SK-N-SH treated with all-trans-retinoic acid at 6 μM for 48 hours (cell line): ENCODE data around the gene PTGER2.

Experiments used
- ATAC-seq: fragments of 200-7000 bp; cut with Tn5 transposase; 3 replicates; pipeline ENCODE4 v1.9.1; 2020; ENCODE audit warnings: mild to moderate bottlenecking, moderate library complexity
- ARNTL ChIP-seq: fragments of 450-650 bp; formaldehyde crosslinking; IDR thresholded peaks from 2 replicates; pipeline ENCODE4 v1.5.0; 2020; ENCODE audit warnings: low read depth, mild to moderate bottlenecking, moderate library complexity, borderline replicate concordance
- BACH2 ChIP-seq: fragments of 250-450 bp; sonication (Bioruptor Pico); IDR thresholded peaks from 2 replicates; pipeline ENCODE4 v1.9.0; 2021; ENCODE audit warnings: mild to moderate bottlenecking, borderline replicate concordance
- CSDC2 ChIP-seq: fragments of 250-450 bp; sonication (Bioruptor Pico); IDR thresholded peaks from 2 replicates; pipeline ENCODE4 v1.5.0; 2020; ENCODE audit warnings: mild to moderate bottlenecking, moderate library complexity
- CSRNP3 ChIP-seq: fragments of 250-450 bp; sonication (Bioruptor Pico); IDR thresholded peaks from 2 replicates; pipeline ENCODE4 v1.5.1; 2021; ENCODE audit warnings: mild to moderate bottlenecking, moderate library complexity
- ESRRG ChIP-seq: fragments of 250-450 bp; sonication (Bioruptor Pico); IDR thresholded peaks from 2 replicates; pipeline ENCODE4 v1.6.1; 2021; ENCODE audit warnings: mild to moderate bottlenecking
- GLIS3 ChIP-seq: fragments of 250-450 bp; sonication (Bioruptor Pico); IDR thresholded peaks from 2 replicates; pipeline ENCODE4 v1.5.0; 2020; ENCODE audit warnings: mild to moderate bottlenecking, moderate library complexity
- OSR1 ChIP-seq: fragments of 250-450 bp; sonication (Bioruptor Pico); IDR thresholded peaks from 2 replicates; pipeline ENCODE4 v1.8.0; 2022; ENCODE audit warnings: moderate library complexity, mild to moderate bottlenecking, inconsistent platforms
- PPARA ChIP-seq: fragments of 250-450 bp; sonication (Bioruptor Pico); IDR thresholded peaks from 2 replicates; pipeline ENCODE4 v1.5.0; 2020; ENCODE audit warnings: mild to moderate bottlenecking, borderline replicate concordance
- RARB ChIP-seq: fragments of 250-450 bp; sonication (Bioruptor Pico); IDR thresholded peaks from 2 replicates; pipeline ENCODE4 v1.8.0; 2021; ENCODE audit warnings: mild to moderate bottlenecking, moderate library complexity
- SNAI2 ChIP-seq: fragments of 250-450 bp; sonication (Bioruptor Pico); IDR thresholded peaks from 2 replicates; pipeline ENCODE4 v1.5.0; 2020; ENCODE audit warnings: mild to moderate bottlenecking, moderate library complexity
- TCF4 ChIP-seq: fragments of 250-450 bp; sonication (Bioruptor Pico); IDR thresholded peaks from 2 replicates; pipeline ENCODE4 v1.8.0; 2021; ENCODE audit warnings: mild to moderate bottlenecking, moderate library complexity, borderline replicate concordance
- TOX ChIP-seq: fragments of 250-450 bp; sonication (Bioruptor Pico); IDR thresholded peaks from 2 replicates; pipeline ENCODE4 v1.8.0; 2021; ENCODE audit warnings: mild to moderate bottlenecking, moderate library complexity, borderline replicate concordance
- TSHZ2 ChIP-seq: fragments of 250-450 bp; sonication (Bioruptor Pico); IDR thresholded peaks from 2 replicates; pipeline ENCODE4 v1.5.0; 2020; ENCODE audit warnings: mild to moderate bottlenecking, moderate library complexity
- ZC3H10 ChIP-seq: fragments of 250-450 bp; sonication (Bioruptor Pico); IDR thresholded peaks from 2 replicates; pipeline ENCODE4 v1.5.1; 2021; ENCODE audit warnings: mild to moderate bottlenecking, moderate library complexity
- ZFP3 ChIP-seq: fragments of 250-450 bp; sonication (Bioruptor Pico); IDR thresholded peaks from 2 replicates; pipeline ENCODE4 v1.5.0; 2020; ENCODE audit warnings: mild to moderate bottlenecking, moderate library complexity
- ZFP30 ChIP-seq: fragments of 450-650 bp; formaldehyde crosslinking; IDR thresholded peaks from 2 replicates; pipeline ENCODE4 v1.5.0; 2022; ENCODE audit warnings: mild to moderate bottlenecking, moderate library complexity
- ZNF565 ChIP-seq: fragments of 450-650 bp; formaldehyde crosslinking; conservative IDR thresholded peaks from 2 replicates; pipeline ENCODE4 v1.5.0; 2020; ENCODE audit warnings: low read depth, mild to moderate bottlenecking, moderate library complexity
- ZNF70 ChIP-seq: fragments of 450-650 bp; formaldehyde crosslinking; IDR thresholded peaks from 2 replicates; pipeline ENCODE4 v1.5.0; 2020; ENCODE audit warnings: mild to moderate bottlenecking, moderate library complexity
- ZNF8 ChIP-seq: fragments of 450-650 bp; formaldehyde crosslinking; IDR thresholded peaks from 2 replicates; pipeline ENCODE4 v1.5.0; 2020; ENCODE audit warnings: mild to moderate bottlenecking, moderate library complexity
- TF ChIP-seq, protein P1 (sequence below): fragments of 250-450 bp; sonication (Bioruptor Pico); IDR thresholded peaks from 2 replicates; pipeline ENCODE4 v1.8.0; 2020; ENCODE audit warnings: mild to moderate bottlenecking, moderate library complexity, borderline replicate concordance
- TF ChIP-seq, protein P2 (sequence below): fragments of 250-450 bp; sonication (Bioruptor Pico); IDR thresholded peaks from 2 replicates; pipeline ENCODE4 v1.5.1; 2020; ENCODE audit warnings: low read depth, mild to moderate bottlenecking, moderate library complexity

The PTGER2 gene

DNA sequence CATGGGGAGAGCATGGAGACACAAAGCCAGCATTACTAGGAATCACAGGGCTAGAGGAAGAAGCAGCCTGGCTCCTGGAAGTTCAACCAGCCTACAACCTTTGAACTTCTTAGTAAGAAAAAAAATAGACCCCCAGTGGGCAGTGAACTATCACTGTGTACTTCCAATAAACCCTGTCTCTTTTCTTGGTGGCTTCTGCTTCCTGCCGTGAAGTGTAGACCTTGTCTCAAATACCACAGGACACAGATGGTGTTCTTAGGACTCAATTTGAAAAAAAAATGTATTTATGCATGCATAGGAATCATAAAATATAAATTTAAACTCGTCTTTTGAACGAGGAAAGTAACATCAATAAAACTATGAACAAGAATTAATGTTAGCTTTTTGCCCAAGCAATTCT is 3.6 kb upstream of the PTGER2 start:
- ATAC-seq, result no peak
- TF ChIP-seq ESRRG (CRISPR knock-in tag) (no peak), ZNF565 (CRISPR knock-in tag) (no peak), RARB (no peak), ZC3H10 (no peak)
- TF ChIP-seq, protein P1, sequence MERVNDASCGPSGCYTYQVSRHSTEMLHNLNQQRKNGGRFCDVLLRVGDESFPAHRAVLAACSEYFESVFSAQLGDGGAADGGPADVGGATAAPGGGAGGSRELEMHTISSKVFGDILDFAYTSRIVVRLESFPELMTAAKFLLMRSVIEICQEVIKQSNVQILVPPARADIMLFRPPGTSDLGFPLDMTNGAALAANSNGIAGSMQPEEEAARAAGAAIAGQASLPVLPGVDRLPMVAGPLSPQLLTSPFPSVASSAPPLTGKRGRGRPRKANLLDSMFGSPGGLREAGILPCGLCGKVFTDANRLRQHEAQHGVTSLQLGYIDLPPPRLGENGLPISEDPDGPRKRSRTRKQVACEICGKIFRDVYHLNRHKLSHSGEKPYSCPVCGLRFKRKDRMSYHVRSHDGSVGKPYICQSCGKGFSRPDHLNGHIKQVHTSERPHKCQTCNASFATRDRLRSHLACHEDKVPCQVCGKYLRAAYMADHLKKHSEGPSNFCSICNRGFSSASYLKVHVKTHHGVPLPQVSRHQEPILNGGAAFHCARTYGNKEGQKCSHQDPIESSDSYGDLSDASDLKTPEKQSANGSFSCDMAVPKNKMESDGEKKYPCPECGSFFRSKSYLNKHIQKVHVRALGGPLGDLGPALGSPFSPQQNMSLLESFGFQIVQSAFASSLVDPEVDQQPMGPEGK (CRISPR knock-in tag), result no peak
- TF ChIP-seq, all 23 proteins: peak for 0

GRCh38 chr14:52312931-52313355 is 1.2 kb upstream of the PTGER2 start:
- TF ChIP-seq ARNTL (CRISPR knock-in tag) (no peak), RARB (no peak), ZNF8 (CRISPR knock-in tag) (no peak), ZFP30 (CRISPR knock-in tag) (no peak)
- no peak for ATAC-seq

GRCh38 chr14:52313462-52313861 is 650 bp upstream of the PTGER2 start:
- no peak for ATAC-seq
- TF ChIP-seq ESRRG (CRISPR knock-in tag), result no peak
- no peak for TF ChIP-seq ARNTL (CRISPR knock-in tag)
- no peak for TF ChIP-seq CSDC2 (CRISPR knock-in tag)
- TF ChIP-seq ZFP3 (CRISPR knock-in tag), result no peak
- no peak for TF ChIP-seq PPARA (CRISPR knock-in tag)
- no peak for TF ChIP-seq ZNF8 (CRISPR knock-in tag)
- no peak for TF ChIP-seq SNAI2
- no peak for TF ChIP-seq RARB
- no peak for TF ChIP-seq TOX (CRISPR knock-in tag)
- no peak for TF ChIP-seq TSHZ2 (CRISPR knock-in tag)
- no peak for TF ChIP-seq ZNF565 (CRISPR knock-in tag)
- TF ChIP-seq, protein P1 (CRISPR knock-in tag), result no peak
- no peak for TF ChIP-seq ZFP30 (CRISPR knock-in tag)
- TF ChIP-seq ZC3H10, result no peak

DNA sequence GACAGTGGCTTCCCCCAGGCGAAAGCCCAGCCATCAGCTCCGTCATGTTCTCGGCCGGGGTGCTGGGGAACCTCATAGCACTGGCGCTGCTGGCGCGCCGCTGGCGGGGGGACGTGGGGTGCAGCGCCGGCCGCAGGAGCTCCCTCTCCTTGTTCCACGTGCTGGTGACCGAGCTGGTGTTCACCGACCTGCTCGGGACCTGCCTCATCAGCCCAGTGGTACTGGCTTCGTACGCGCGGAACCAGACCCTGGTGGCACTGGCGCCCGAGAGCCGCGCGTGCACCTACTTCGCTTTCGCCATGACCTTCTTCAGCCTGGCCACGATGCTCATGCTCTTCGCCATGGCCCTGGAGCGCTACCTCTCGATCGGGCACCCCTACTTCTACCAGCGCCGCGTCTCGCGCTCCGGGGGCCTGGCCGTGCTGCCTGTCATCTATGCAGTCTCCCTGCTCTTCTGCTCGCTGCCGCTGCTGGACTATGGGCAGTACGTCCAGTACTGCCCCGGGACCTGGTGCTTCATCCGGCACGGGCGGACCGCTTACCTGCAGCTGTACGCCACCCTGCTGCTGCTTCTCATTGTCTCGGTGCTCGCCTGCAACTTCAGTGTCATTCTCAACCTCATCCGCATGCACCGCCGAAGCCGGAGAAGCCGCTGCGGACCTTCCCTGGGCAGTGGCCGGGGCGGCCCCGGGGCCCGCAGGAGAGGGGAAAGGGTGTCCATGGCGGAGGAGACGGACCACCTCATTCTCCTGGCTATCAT is 663 bp downstream of the PTGER2 start:
- peak; percentile 71 for ATAC-seq
- no peak for TF ChIP-seq GLIS3 (CRISPR knock-in tag)
- no peak for TF ChIP-seq ZNF70
- no peak for TF ChIP-seq ZNF565 (CRISPR knock-in tag)
- TF ChIP-seq ZC3H10, result no peak
- TF ChIP-seq, protein P2, sequence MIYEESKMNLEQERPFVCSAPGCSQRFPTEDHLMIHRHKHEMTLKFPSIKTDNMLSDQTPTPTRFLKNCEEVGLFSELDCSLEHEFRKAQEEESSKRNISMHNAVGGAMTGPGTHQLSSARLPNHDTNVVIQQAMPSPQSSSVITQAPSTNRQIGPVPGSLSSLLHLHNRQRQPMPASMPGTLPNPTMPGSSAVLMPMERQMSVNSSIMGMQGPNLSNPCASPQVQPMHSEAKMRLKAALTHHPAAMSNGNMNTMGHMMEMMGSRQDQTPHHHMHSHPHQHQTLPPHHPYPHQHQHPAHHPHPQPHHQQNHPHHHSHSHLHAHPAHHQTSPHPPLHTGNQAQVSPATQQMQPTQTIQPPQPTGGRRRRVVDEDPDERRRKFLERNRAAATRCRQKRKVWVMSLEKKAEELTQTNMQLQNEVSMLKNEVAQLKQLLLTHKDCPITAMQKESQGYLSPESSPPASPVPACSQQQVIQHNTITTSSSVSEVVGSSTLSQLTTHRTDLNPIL (CRISPR knock-in tag), result no peak
- no peak for TF ChIP-seq ZFP3 (CRISPR knock-in tag)
- no peak for TF ChIP-seq SNAI2
- no peak for TF ChIP-seq ARNTL (CRISPR knock-in tag)
- TF ChIP-seq, protein P1 (CRISPR knock-in tag), result no peak
- no peak for TF ChIP-seq TOX (CRISPR knock-in tag)
- TF ChIP-seq TCF4, result no peak
- TF ChIP-seq ZNF8 (CRISPR knock-in tag), result no peak
- TF ChIP-seq CSRNP3 (CRISPR knock-in tag), result no peak
- TF ChIP-seq RARB, result no peak
- no peak for TF ChIP-seq PPARA (CRISPR knock-in tag)
- no peak for TF ChIP-seq ESRRG (CRISPR knock-in tag)
- no peak for TF ChIP-seq ZFP30 (CRISPR knock-in tag)
- TF ChIP-seq BACH2 (CRISPR knock-in tag), result no peak
- no peak for TF ChIP-seq OSR1 (CRISPR knock-in tag)
